Suprapubic skin (tissue), 3 donors: ENCODE results near the gene FBXW12.

Experiments
- CTCF ChIP-seq, 2 donors: fragments of 200-600 bp in 1 of 2; fragments of 450-650 bp in 1 of 2; sonication (generic) in 1 of 2; IDR thresholded peaks; one replicate each; pipeline ENCODE4 v1.5.1; 2016 to 2019; ENCODE audit warnings: antibody characterized with exemption in 2 of 2, mild to moderate bottlenecking in 1 of 2, moderate library complexity in 1 of 2
- EP300 ChIP-seq: sonication (generic); formaldehyde crosslinking; IDR thresholded peaks from one replicate; pipeline ENCODE4 v1.6.1; 2017; ENCODE audit warnings: antibody characterized with exemption

GRCh38 chr3:48419149-48419548, 47.1 kb downstream of the FBXW12 start:
- no peak for TF ChIP-seq CTCF (IDR thresholded peaks at IDR 0.05)
- TF ChIP-seq EP300 = no peak
